ENCODE measurements around the gene TAF9. TPM values are rescaled to one million over a fixed set of nuclear protein-coding genes. Genes with fewer than 3 reads are reported as not detected.

Gene TAF9, protein sequence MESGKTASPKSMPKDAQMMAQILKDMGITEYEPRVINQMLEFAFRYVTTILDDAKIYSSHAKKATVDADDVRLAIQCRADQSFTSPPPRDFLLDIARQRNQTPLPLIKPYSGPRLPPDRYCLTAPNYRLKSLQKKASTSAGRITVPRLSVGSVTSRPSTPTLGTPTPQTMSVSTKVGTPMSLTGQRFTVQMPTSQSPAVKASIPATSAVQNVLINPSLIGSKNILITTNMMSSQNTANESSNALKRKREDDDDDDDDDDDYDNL
- 66.4 and 94.6 TPM in 2 replicates for total RNA-seq

DNA sequence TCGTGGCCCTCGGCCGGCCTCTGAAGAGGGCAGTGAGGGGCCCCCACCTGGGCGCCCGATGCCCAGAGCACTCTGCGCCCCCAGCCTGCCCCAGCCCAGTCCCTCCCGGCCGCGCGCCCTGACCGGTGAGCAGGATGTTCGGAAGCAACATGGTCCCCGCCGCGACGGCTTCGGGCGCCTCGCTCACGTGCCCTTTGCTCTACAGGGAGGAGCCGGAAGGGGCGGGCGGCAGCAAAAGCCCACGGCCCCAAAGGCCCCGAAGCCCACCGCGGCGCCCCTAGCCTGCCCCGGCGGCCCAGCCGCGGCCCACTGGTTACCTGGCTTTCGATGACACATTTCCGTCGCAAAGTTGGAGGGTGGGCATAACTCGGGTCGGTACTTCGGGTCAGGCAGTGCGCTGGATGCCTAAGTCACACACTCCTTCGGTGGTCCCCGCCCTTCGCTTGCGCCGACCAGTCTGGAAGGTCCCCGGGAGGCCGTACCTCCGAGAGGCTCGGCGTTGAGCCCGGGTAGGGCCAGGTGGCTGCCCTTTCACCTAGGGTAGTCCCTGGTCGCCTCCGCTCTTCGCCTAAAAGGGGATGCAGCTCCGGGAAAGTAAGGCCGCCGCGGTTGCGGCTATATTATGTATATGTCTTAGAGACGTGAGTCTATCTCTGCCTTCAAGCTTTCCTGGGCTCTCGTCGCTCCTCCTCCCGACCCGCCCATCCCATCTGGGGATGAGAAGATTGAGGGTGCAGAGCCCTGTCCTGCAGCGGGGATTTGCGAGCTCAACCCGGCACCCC is at the start of gene TAF9, which contains the start of the genes AK6 and RAD17:
Gene TAF9 (minus strand): TSS at position 181 of the 782 bp plus-strand sequence. CDS start 3,783 bp downstream, outside the sequence.
Gene AK6 (minus strand): TSS at position 181 of the 782 bp plus-strand sequence. CDS start 30 bp downstream, at position 151.
Gene RAD17 (plus strand): TSS at position 479 of the 782 bp plus-strand sequence. CDS start 2,391 bp downstream, outside the sequence.
- DNase-seq (ENCODE audit: low read depth): peak; percentile 93
- H3K4me3 ChIP-seq (ENCODE audit: low read depth, low read length): peak within 1 kb of the TSS; percentile 90
- TF ChIP-seq, protein P1, sequence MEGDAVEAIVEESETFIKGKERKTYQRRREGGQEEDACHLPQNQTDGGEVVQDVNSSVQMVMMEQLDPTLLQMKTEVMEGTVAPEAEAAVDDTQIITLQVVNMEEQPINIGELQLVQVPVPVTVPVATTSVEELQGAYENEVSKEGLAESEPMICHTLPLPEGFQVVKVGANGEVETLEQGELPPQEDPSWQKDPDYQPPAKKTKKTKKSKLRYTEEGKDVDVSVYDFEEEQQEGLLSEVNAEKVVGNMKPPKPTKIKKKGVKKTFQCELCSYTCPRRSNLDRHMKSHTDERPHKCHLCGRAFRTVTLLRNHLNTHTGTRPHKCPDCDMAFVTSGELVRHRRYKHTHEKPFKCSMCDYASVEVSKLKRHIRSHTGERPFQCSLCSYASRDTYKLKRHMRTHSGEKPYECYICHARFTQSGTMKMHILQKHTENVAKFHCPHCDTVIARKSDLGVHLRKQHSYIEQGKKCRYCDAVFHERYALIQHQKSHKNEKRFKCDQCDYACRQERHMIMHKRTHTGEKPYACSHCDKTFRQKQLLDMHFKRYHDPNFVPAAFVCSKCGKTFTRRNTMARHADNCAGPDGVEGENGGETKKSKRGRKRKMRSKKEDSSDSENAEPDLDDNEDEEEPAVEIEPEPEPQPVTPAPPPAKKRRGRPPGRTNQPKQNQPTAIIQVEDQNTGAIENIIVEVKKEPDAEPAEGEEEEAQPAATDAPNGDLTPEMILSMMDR (IDR thresholded peaks at IDR 0.05; ENCODE audit: insufficient read depth, low read depth, low read length): no peak

DNA sequence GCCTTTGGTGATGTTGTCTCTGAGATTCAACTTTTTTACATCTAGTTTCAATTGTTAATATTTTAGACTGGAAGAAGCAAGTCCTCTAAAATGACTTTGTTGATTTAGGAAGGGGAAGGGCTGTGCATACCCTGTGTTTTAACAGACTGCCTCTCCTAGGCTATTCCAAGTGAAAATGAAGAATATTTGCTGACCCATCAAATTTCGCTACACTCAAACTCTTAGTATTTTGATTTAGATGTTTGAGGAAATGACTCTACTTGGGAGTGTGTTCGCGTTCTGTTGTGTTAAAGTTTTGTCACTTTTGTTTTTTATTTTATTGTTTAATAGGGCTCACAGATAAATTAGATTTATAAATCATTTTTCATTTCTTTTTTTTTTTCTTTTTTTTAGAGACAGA is 49.2 kb upstream of the TAF9 start:
- no peak for DNase-seq (ENCODE audit: low read depth)
- TF ChIP-seq, protein P1 (IDR thresholded peaks at IDR 0.05; ENCODE audit: insufficient read depth, low read depth, low read length): no peak
- H3K4me3 ChIP-seq (ENCODE audit: low read depth, low read length): no peak overlapping the region

DNA sequence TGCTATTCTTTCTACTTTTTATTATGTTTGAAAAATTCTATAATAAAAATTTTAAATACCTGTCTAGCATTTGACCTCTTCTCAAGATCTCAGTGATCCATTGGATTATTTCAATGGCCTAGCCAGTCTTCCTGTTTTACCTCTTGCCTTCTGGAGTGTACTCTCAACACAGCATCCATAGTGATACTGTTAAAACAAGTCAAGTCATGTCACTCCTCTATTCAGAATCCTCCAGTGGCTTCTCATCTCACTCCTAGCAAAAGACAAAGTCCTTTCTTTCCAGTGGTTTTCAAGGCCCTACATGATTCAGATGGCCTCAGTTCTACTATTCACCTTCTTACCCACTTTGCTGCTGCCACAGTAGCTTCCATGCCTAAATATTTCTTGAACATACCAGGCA is 47.4 kb upstream of the TAF9 start:
- TF ChIP-seq, protein P1 (IDR thresholded peaks at IDR 0.05; ENCODE audit: insufficient read depth, low read depth, low read length): no peak
- no peak overlapping the region for H3K4me3 ChIP-seq (ENCODE audit: low read depth, low read length)
- DNase-seq (ENCODE audit: low read depth): no peak

DNA sequence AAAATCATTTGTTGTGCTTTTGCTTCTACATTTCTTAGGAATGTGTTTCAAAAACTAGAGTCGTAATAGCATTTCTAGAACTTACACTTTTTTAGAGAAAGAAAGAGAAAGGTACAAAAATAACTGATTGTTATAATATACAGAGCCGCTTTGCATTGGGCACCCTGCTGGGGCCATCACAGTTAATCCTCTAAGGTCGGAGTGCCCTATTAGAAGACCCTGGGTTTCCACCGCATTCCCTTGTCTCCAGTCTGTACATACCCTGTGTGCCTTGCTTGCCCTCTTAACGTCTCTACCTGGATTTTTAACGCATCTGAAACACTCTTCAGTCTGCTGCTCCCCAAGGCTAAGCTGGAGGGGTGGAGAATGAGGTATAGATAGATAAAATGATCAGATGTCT is 46.9 kb upstream of the TAF9 start:
- no peak for DNase-seq (ENCODE audit: low read depth)
- no peak overlapping the region for H3K4me3 ChIP-seq (ENCODE audit: low read depth, low read length)
- TF ChIP-seq, protein P1 (IDR thresholded peaks at IDR 0.05; ENCODE audit: insufficient read depth, low read depth, low read length): no peak

DNA sequence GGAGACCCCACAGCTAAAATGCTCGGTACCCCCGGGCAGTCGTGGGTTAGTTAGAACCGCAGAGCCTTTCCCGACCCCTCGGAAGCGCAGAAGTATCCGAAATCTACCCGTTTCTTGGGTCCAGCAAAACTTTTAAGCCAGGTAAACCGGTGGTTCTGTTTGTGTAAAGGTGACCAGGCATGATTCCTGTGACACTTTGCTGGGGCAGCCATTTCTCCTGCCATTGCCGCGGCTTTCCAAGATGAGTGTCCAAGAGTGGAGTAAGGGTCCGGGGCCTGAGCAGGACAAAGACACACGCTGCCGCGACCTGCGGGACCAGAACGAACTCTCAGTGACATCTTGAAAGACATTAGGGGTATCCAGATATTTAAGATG is 46.3 kb upstream of the TAF9 start:
- DNase-seq (ENCODE audit: low read depth): no peak
- TF ChIP-seq, protein P1 (IDR thresholded peaks at IDR 0.05; ENCODE audit: insufficient read depth, low read depth, low read length): no peak
- H3K4me3 ChIP-seq (ENCODE audit: low read depth, low read length): peak overlapping the region; percentile 60

DNA sequence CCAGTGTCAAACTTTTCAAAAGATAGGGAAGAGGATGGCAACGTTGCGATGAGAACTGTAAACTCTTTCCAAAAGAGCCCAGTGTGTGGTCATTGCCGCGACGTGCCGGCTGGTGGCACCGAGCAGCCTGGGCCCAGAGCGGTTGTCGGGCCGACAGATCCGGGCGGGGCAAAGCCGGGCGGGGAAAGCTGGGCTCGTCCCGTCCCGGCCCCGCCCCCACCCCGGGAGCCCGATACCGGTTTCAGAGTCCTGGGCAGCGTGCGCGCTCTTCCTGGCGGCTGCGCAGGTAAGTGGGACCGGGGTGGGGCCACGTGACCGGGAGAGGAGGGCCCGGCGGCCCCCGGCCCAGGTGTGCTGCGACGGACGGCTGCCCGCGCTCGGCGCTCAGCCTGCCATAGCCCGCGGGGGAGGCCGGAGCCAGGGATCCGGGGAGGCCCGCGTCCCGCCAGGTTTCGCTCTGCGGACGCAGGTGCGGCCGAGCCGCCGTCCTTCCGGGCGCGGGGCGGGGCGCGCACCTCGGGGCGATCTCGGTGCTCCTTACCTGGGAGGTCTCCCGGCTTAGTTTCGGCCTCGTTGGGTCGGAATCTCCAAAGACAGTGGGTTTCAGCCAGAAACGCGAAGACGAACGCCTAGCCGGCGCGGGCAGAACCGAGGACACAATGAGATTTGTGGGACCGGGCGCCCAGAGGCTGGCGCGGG is 45.7 kb upstream of the TAF9 start, which contains the start of gene MARVELD2:
Gene MARVELD2 (plus strand): TSS at position 232 of the 699 bp plus-strand sequence. CDS start 4,270 bp downstream, outside the sequence.
- TF ChIP-seq, protein P1 (IDR thresholded peaks at IDR 0.05; ENCODE audit: insufficient read depth, low read depth, low read length): peak; percentile 39
- peak; percentile 33 for DNase-seq (ENCODE audit: low read depth)
- H3K4me3 ChIP-seq (ENCODE audit: low read depth, low read length): peak within 1 kb of the TSS; percentile 60
